K562 (cell line): ENCODE results near the gene CD47. TPM values are rescaled to one million over a fixed set of nuclear protein-coding genes. Genes with fewer than 3 reads are reported as not detected.

Source experiments
- ATAC-seq: fragments of 200-7000 bp; cut with Tn5 transposase; 3 replicates; pipeline ENCODE4 v1.9.1; 2020; ENCODE audit warnings: moderate library complexity
- BruUV-seq: library from RNA; stranded (reverse); fragments of 400-500 nt; replicated peaks from 2 replicates; lab custom pipeline; 2021; lab: Mats Ljungman, UMichigan
- CTCF ChIA-PET: fragments of 300-600 bp; formaldehyde crosslinking; extraction: SDS; loops from one replicate; lab custom pipeline; 2021; ENCODE audit warnings: low intra/inter-chr PET ratio; lab: Yijun Ruan, JAX
- POLR2A ChIA-PET: fragments of 300-600, 350-650 bp; sonication (Branson Sonifier 250); formaldehyde crosslinking; extraction: SDS; loops from one replicate; lab custom pipeline; 2021; ENCODE audit warnings: antibody characterized with exemption, inconsistent platforms; lab: Yijun Ruan, JAX
- DNase-seq, 4 experiments: peaks; one replicate each; pipeline versions ENCODE4 v3.0.0 to v3.0.0-alpha.2; 2011 to 2018; ENCODE audit warnings: low spot score in 3 of 4, mixed read lengths in 3 of 4; ENCODE audit errors: extremely low read depth in 1 of 4
- FAIRE-seq: peaks from 2 replicates; lab custom pipeline; 2011; peaks lifted over from hg19 to GRCh38; lab: Jason Lieb, UNC
- H2AFZ ChIP-seq: 2 replicates; pipeline ENCODE4 v1.6.0; 2011; ENCODE audit warnings: low read depth, low read length, control low read depth, inconsistent platforms
- H3K27ac ChIP-seq: fragments of 200-600 bp; 3 replicates; pipeline ENCODE4 v1.8.0; 2011; ENCODE audit warnings: low read depth, mild to moderate bottlenecking, control low read depth, inconsistent platforms, low read length, moderate library complexity, mixed read lengths; ENCODE audit errors: extremely low read depth
- H3K27me3 ChIP-seq, 2 experiments: fragments of 300-600 bp in 1 of 2; 2 replicates in 1 of 2; 3 replicates in 1 of 2; pipeline versions ENCODE4 v1.6.0 to v1.8.0; 2011; ENCODE audit warnings: inconsistent platforms in 2 of 2, low read length in 2 of 2, mild to moderate bottlenecking in 1 of 2, mixed read lengths in 1 of 2, moderate library complexity in 1 of 2; ENCODE audit not compliant: control insufficient read depth in 2 of 2, insufficient read depth in 2 of 2
- H3K36me3 ChIP-seq: fragments of 300-600 bp; 3 replicates; pipeline ENCODE4 v1.8.0; 2011; ENCODE audit warnings: mild to moderate bottlenecking, low read length, inconsistent platforms; ENCODE audit not compliant: control insufficient read depth, insufficient read depth
- H3K4me1 ChIP-seq, 2 experiments: fragments of 200-600 bp in 1 of 2; replicated peaks in 1 of 2; 2 replicates in 1 of 2; 3 replicates in 1 of 2; pipeline versions ENCODE4 v1.5.1 to v1.8.0; 2011; ENCODE audit warnings: inconsistent platforms in 2 of 2, low read length in 2 of 2, mild to moderate bottlenecking in 1 of 2, mixed read lengths in 1 of 2, moderate library complexity in 1 of 2; ENCODE audit not compliant: control insufficient read depth in 2 of 2, insufficient read depth in 2 of 2
- H3K4me2 ChIP-seq: 2 replicates; pipeline ENCODE4 v1.6.1; 2011; ENCODE audit warnings: low read length, control low read depth, inconsistent platforms, mixed read lengths; ENCODE audit not compliant: insufficient read depth
- H3K4me3 ChIP-seq: fragments of 200-600 bp; sonication (generic), shearing (Covaris generic); 2 replicates; pipeline ENCODE4 v1.5.1; 2016; ENCODE audit warnings: control low read depth, inconsistent platforms
- H3K79me2 ChIP-seq: fragments of 200-600 bp; 3 replicates; pipeline ENCODE4 v1.8.0; 2011; ENCODE audit warnings: low read length, inconsistent platforms; ENCODE audit not compliant: control insufficient read depth, insufficient read depth
- H3K9ac ChIP-seq, 2 experiments: 2 replicates each; pipeline versions ENCODE4 v1.6.0 to v1.6.1; 2011; ENCODE audit warnings: low read depth in 2 of 2, low read length in 2 of 2, control low read depth in 1 of 2, inconsistent platforms in 1 of 2, mild to moderate bottlenecking in 1 of 2, mixed read lengths in 1 of 2; ENCODE audit not compliant: insufficient read depth in 1 of 2
- H3K9me1 ChIP-seq: one replicate; pipeline ENCODE4 v1.6.0; 2011; ENCODE audit warnings: inconsistent platforms, mild to moderate bottlenecking, low read length, moderate library complexity; ENCODE audit not compliant: control insufficient read depth, insufficient read depth
- H3K9me3 ChIP-seq: replicated peaks from 2 replicates; pipeline ENCODE4 v1.5.1; 2011; ENCODE audit warnings: low read depth, low read length, inconsistent platforms; ENCODE audit not compliant: control insufficient read depth, insufficient read depth
- H4K20me1 ChIP-seq: replicated peaks from 2 replicates; pipeline ENCODE4 v1.6.1; 2011; ENCODE audit warnings: low read length, inconsistent platforms, mixed read lengths; ENCODE audit not compliant: control insufficient read depth, insufficient read depth
- ARHGAP35 ChIP-seq: fragments of 450-650 bp; IDR thresholded peaks from 2 replicates; pipeline ENCODE4 v1.6.1; 2018; ENCODE audit not compliant: partially characterized antibody
- CBFB ChIP-seq: sonication (generic); formaldehyde crosslinking; IDR thresholded peaks from 2 replicates; pipeline ENCODE4 v1.4.0; 2020; ENCODE audit warnings: mild to moderate bottlenecking, missing genetic modification reagents
- E2F3 ChIP-seq: fragments of 250-450 bp; sonication (Bioruptor Pico); IDR thresholded peaks from 2 replicates; pipeline ENCODE4 v1.4.0; 2020; ENCODE audit warnings: mild to moderate bottlenecking
- ELK1 ChIP-seq: sonication (generic); formaldehyde crosslinking; IDR thresholded peaks from 2 replicates; pipeline ENCODE4 v1.8.1; 2022; ENCODE audit warnings: missing genetic modification reagents
- KLF16 ChIP-seq: IDR thresholded peaks from 2 replicates; pipeline ENCODE4 v1.6.1; 2016; ENCODE audit warnings: antibody characterized with exemption
- LCOR ChIP-seq: sonication (generic); formaldehyde crosslinking; IDR thresholded peaks from 2 replicates; pipeline ENCODE4 v1.8.0; 2022; ENCODE audit warnings: mild to moderate bottlenecking, missing genetic modification reagents
- MBD1 ChIP-seq: fragments of 250-450 bp; sonication (Bioruptor Pico); IDR thresholded peaks from 2 replicates; pipeline ENCODE4 v1.8.0; 2022; ENCODE audit warnings: inconsistent platforms
- NCOA4 ChIP-seq: fragments of 450-650 bp; IDR thresholded peaks from 2 replicates; pipeline ENCODE4 v1.6.1; 2018; ENCODE audit warnings: mild to moderate bottlenecking; ENCODE audit not compliant: partially characterized antibody
- POLR2B ChIP-seq: fragments of 450-650 bp; IDR thresholded peaks from 2 replicates; pipeline ENCODE4 v1.6.1; 2018; ENCODE audit warnings: low read depth; ENCODE audit not compliant: partially characterized antibody
- PREB ChIP-seq: sonication (generic); formaldehyde crosslinking; IDR thresholded peaks from 2 replicates; pipeline ENCODE4 v1.8.1; 2023; ENCODE audit warnings: mild to moderate bottlenecking, missing genetic modification reagents
- RNF219 ChIP-seq: fragments of 250-450 bp; sonication (Bioruptor Pico); IDR thresholded peaks from 2 replicates; pipeline ENCODE4 v1.5.0; 2022; ENCODE audit warnings: mild to moderate bottlenecking
- SOX6 ChIP-seq: fragments of 450-650 bp; IDR thresholded peaks from 2 replicates; pipeline ENCODE4 v1.6.1; 2014; ENCODE audit warnings: mild to moderate bottlenecking
- TEAD1 ChIP-seq, 2 experiments: fragments of 450-650 bp in 1 of 2; sonication (generic) in 1 of 2; formaldehyde crosslinking; IDR thresholded peaks; 2 replicates each; pipeline versions ENCODE4 v1.4.0 to v1.8.0; 2020 to 2022; ENCODE audit warnings: mild to moderate bottlenecking in 2 of 2, missing genetic modification reagents in 1 of 2
- ZNF175 ChIP-seq: fragments of 200-800 bp; sonication (Bioruptor generic); IDR thresholded peaks from 2 replicates; pipeline ENCODE4 v1.6.1; 2016; ENCODE audit warnings: low read depth, mild to moderate bottlenecking, missing genetic modification characterization, missing compliant biosample characterization
- ZNF184 ChIP-seq: sonication (generic); formaldehyde crosslinking; IDR thresholded peaks from 2 replicates; pipeline ENCODE4 v1.5.0; 2020; ENCODE audit warnings: missing genetic modification reagents
- ZNF354B ChIP-seq: fragments of 250-450 bp; sonication (Bioruptor Pico); IDR thresholded peaks from 2 replicates; pipeline ENCODE4 v1.4.0; 2020
- WGBS: fragments of 100-300 bp; shearing (Covaris generic); methylation state at CpG from one replicate; pipeline ENCODE4 v1.1.6; 2016; ENCODE audit warnings: low coverage, mixed read lengths; ENCODE audit not compliant: insufficient coverage; ENCODE audit errors: missing lambda C conversion rate; 5-methylcytosine and 5-hydroxymethylcytosine counted together
- in situ Hi-C: fragments of 300-500 bp; cut with MboI; formaldehyde crosslinking; loops from 4 replicates; pipeline ENCODE4 v1.15.0; 2018; ENCODE audit warnings: inconsistent platforms, mixed read lengths
- intact Hi-C: fragments of 100-400 bp; cut with micrococcal nuclease; formaldehyde crosslinking; loops from 2 replicates; pipeline ENCODE4 v1.14.2; 2022
- polyA plus RNA-seq, 8 experiments: library from polyadenylated mRNA; depleted of rRNA in 4 of 8; stranded (reverse) in 5 of 8; unstranded in 3 of 8; fragments of >200 nt; fragmentation: Nextera tagmentation in 2 of 8; fragmentation: Illumina TruSeq in 1 of 8; extraction: Ambion mirVana in 2 of 8; extraction: Trizol in 1 of 8; gene quantifications; 2 replicates each; pipeline versions ENCODE4 v1.2.1 to v1.2.3, GENCODE V29; 2011 to 2014; ENCODE audit warnings: inconsistent platforms in 1 of 8, missing spikeins in 1 of 8
- total RNA-seq, 7 experiments: library from RNA; depleted of rRNA in 6 of 7; stranded (reverse); fragments of >200 nt in 6 of 7; fragmentation: Illumina TruSeq in 2 of 7; extraction: Trizol in 2 of 7; gene quantifications; 2 replicates each; pipeline versions ENCODE4 v1.2.1 to v1.2.3, GENCODE V29; 2011 to 2021; ENCODE audit warnings: low replicate concordance in 1 of 7

The CD47 gene
- total and polyA plus RNA-seq, 9 of the 15 experiments (the other 6 are each of a cell fraction or from before 2014, with no cell fraction given) = 10.2 to 62.6 (median 36.3) TPM

GRCh38 chr3:108006077-108006771, 84.6 kb downstream of the CD47 start:
- FAIRE-seq (no peak), ATAC-seq (peak; percentile 69), DNase-seq (peak in 3 of 4 experiments; percentile 5 to 60 (median 19))
- in situ Hi-C loops (no loop called here), intact Hi-C loops (loop anchor here (10.0 kb wide), 1 partner anchor 99 kb away; no protein-coding TSS in a partner anchor)
- 8% methylated on average over 11 of the region's 11 CpGs for WGBS
- no peaks in the 10 kb centered on the region for H3K9me3 ChIP-seq
- peaks cover 0 to 2% of the 10 kb centered on the region in 2 experiments; a peak in 1 of 5 replicates for H3K4me1 ChIP-seq
- H3K36me3 ChIP-seq = no peaks in the 10 kb centered on the region
- no peak overlapping the region for H3K27ac ChIP-seq
- no TSS peak for BruUV-seq
- no peak overlapping the region for H3K4me3 ChIP-seq
- ChIA-PET CTCF (no interaction called here), POLR2A (no interaction called here)
- H3K79me2 ChIP-seq = no peaks in the 10 kb centered on the region
- H2AFZ ChIP-seq = no peak overlapping the region
- peaks cover 8 to 22% of the 10 kb centered on the region in 2 experiments; a peak in 4 of 5 replicates for H3K27me3 ChIP-seq
- H4K20me1 ChIP-seq = no peaks in the 10 kb centered on the region
- H3K9me1 ChIP-seq = no peaks in the 10 kb centered on the region
- H3K4me2 ChIP-seq = no peak overlapping the region
- H3K9ac ChIP-seq = no peak overlapping the region
- no peak for TF ChIP-seq NCOA4
- TF ChIP-seq TEAD1 (CRISPR knock-in tag; IDR thresholded peaks at IDR 0.05) = peak in 1 of 2 experiments; percentile 26; a peak in 1 of 4 replicates
- no peak for TF ChIP-seq ARHGAP35
- no peak for TF ChIP-seq ZNF184
- TF ChIP-seq ZNF354B (CRISPR knock-in tag) = no peak
- TF ChIP-seq LCOR = no peak
- no peak for TF ChIP-seq ELK1 (CRISPR knock-in tag)
- no peak for TF ChIP-seq PREB (CRISPR knock-in tag)
- TF ChIP-seq SOX6 = peak; percentile 88
- TF ChIP-seq RNF219 = no peak
- peak; percentile 72; the same call in 1 of the 2 replicates for TF ChIP-seq KLF16
- no peak for TF ChIP-seq MBD1 (CRISPR knock-in tag)
- TF ChIP-seq ZNF175 (CRISPR knock-in tag) = no peak
- TF ChIP-seq CBFB (CRISPR knock-in tag) = no peak
- TF ChIP-seq E2F3 = no peak
- TF ChIP-seq POLR2B = no peak
